Activated CD8-positive, alpha-beta memory T cell treated with anti-CD3 and anti-CD28 coated beads, Interleukin-2, amount 50 U/mL, for 24 hours (primary cell): ENCODE measurements around the gene CDH2.
"Not testable (repeated sequence)": the region's sequence is repeated elsewhere in the genome, so short reads cannot be mapped to it uniquely, and the experiment has no call there.

ENCODE experiments used
- DNase-seq: peaks from one replicate; pipeline ENCODE4 v3.0.0-alpha.2; 2020; ENCODE audit errors: extremely low read depth

The CDH2 gene

GRCh38 chr18:27921392-27921791, 255.5 kb downstream of the CDH2 start:
- no peak for DNase-seq

- no peak for DNase-seq
Measured at GRCh38 chr18:27920836-27921235, 256.1 kb downstream of the CDH2 start.

DNA sequence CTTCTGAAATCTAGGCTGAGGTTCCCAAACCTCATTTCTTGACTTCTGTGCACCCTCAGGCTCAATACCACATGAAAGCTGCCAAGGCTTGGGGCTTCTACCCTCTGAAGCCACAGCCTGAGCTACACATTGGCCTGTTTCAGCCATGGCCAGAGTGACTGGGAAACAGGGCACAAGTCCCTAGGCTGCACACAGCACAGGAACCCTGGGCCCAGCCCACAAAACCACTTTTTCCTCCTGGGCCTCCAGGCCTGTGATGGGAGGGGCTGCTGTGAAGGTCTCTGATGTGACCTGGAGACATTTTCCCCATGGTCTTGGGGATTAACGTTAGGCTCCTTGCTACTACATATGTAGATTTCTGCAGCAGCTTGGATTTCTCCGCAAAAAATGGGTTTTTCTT, 270.7 kb downstream of the CDH2 start:
- not testable (repeated sequence) for DNase-seq

GRCh38 chr18:27903906-27904305, 273.0 kb downstream of the CDH2 start:
- no peak for DNase-seq

DNA sequence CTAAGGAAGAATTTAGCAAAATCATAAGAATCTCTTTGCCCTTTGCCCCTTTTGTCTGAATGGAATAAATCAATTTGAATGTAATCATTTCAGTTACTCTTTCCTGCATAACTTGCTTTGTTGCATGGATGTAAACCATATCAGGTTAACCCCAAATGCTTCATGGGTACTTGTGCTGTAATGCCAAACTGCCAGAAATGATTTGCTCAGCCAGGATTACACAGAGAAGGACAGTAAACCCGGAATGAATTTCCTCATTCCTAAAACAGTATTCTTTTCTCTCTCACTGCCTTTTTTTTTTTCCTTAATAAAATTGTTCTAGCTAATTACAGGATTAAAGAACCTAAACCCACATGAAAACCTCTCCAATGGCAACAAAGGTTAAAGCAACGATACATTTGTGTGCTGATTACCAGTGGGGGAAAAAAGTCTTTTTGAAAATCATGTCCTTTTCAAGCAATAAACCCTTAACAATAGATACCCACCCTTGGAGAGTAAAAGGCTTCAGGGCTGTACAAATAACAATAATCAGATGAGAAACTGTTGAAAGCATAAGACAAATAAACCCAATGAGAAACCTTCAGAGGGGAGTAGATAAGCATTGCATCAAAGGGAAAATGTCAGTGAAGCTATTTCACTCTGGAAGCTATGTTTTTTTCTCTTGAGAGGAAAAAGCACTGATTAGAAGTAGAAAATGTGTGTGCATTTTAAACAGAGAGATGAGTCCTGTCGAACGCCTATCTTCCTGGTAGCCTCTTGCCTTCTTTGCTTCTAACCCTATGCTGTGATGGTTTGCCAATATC, 275.3 kb downstream of the CDH2 start:
- DNase-seq: no peak
